ENCODE measurements around the gene TSPAN18.

The TSPAN18 gene

DNA sequence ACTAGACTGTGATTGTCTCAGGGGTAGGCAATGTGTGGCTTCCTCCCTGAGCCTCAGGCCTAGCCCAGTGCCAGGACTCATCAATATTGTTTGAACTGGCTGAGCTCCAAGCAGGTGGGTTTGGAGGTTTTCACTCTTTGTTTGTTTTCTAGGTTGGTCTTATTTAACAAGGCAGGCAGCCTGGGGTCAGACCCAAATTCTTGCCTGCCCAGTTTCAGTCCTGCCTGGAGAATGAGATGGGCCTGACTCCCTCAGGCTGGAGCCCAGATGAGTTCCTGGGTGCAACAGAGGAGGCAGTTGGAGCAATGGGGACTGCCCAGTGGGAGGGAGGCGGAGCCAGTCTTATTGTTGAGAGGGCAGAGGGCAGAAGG lies 252.2 kb downstream of the TSPAN18 start:
- no peak for DNase-seq (ENCODE audit: low read depth in 2 of 2)

- DNase-seq (ENCODE audit: low read depth in 2 of 2), result no peak
Observed at GRCh38 chr11:44979543-44980399, 253.0 kb downstream of the TSPAN18 start.

GRCh38 chr11:44980533-44981427 lies 254.0 kb downstream of the TSPAN18 start:
- no peak for DNase-seq (ENCODE audit: low read depth in 2 of 2)
